ENCODE data around the gene RPL4.

DNA sequence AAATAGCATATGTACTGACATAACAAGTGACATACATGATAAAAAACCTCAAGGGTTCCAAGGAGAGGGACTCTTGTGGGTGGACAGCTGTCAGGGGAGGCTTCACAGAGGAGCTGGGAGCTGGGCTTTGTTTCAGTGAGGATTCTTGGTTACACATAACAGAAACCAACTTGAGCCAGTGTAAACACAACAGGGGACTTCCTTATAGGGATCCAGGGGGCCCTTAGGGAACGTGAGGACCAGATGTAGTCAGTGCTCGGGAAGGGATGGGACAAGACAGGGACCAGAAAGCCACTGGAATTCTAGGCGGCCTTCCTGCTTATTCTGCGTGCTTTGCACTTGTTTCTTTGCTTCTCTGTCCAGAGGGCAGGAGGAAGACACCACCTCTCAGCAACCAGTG is 42.0 kb downstream of the RPL4 start:
- TF ChIP-seq, protein P1, sequence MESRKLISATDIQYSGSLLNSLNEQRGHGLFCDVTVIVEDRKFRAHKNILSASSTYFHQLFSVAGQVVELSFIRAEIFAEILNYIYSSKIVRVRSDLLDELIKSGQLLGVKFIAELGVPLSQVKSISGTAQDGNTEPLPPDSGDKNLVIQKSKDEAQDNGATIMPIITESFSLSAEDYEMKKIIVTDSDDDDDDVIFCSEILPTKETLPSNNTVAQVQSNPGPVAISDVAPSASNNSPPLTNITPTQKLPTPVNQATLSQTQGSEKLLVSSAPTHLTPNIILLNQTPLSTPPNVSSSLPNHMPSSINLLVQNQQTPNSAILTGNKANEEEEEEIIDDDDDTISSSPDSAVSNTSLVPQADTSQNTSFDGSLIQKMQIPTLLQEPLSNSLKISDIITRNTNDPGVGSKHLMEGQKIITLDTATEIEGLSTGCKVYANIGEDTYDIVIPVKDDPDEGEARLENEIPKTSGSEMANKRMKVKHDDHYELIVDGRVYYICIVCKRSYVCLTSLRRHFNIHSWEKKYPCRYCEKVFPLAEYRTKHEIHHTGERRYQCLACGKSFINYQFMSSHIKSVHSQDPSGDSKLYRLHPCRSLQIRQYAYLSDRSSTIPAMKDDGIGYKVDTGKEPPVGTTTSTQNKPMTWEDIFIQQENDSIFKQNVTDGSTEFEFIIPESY (IDR thresholded peaks at IDR 0.05) = no peak
- TF ChIP-seq, protein P2, sequence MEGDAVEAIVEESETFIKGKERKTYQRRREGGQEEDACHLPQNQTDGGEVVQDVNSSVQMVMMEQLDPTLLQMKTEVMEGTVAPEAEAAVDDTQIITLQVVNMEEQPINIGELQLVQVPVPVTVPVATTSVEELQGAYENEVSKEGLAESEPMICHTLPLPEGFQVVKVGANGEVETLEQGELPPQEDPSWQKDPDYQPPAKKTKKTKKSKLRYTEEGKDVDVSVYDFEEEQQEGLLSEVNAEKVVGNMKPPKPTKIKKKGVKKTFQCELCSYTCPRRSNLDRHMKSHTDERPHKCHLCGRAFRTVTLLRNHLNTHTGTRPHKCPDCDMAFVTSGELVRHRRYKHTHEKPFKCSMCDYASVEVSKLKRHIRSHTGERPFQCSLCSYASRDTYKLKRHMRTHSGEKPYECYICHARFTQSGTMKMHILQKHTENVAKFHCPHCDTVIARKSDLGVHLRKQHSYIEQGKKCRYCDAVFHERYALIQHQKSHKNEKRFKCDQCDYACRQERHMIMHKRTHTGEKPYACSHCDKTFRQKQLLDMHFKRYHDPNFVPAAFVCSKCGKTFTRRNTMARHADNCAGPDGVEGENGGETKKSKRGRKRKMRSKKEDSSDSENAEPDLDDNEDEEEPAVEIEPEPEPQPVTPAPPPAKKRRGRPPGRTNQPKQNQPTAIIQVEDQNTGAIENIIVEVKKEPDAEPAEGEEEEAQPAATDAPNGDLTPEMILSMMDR (IDR thresholded peaks at IDR 0.05; ENCODE audit: low read depth, low read length, missing input control) = no peak
- TF ChIP-seq GABPA (IDR thresholded peaks at IDR 0.05 in 1 of 2, conservative IDR thresholded peaks at IDR 0.05 in 1 of 2) (no peak), RAD21 (IDR thresholded peaks at IDR 0.05) (no peak), TAF1 (conservative IDR thresholded peaks at IDR 0.05) (no peak), EGR1 (IDR thresholded peaks at IDR 0.05; ENCODE audit: low read depth in 2 of 2) (no peak), SP1 (IDR thresholded peaks at IDR 0.05) (no peak)

Data from liver (tissue), 3 donors.